Measurements from ENCODE around the gene PCDHGB3. TPM values are rescaled to one million over a fixed set of nuclear protein-coding genes. Genes with fewer than 3 reads are reported as not detected.

PCDHGB3 gene
- polyA plus RNA-seq, 1 donor from 2014 or later: not detected

DNA sequence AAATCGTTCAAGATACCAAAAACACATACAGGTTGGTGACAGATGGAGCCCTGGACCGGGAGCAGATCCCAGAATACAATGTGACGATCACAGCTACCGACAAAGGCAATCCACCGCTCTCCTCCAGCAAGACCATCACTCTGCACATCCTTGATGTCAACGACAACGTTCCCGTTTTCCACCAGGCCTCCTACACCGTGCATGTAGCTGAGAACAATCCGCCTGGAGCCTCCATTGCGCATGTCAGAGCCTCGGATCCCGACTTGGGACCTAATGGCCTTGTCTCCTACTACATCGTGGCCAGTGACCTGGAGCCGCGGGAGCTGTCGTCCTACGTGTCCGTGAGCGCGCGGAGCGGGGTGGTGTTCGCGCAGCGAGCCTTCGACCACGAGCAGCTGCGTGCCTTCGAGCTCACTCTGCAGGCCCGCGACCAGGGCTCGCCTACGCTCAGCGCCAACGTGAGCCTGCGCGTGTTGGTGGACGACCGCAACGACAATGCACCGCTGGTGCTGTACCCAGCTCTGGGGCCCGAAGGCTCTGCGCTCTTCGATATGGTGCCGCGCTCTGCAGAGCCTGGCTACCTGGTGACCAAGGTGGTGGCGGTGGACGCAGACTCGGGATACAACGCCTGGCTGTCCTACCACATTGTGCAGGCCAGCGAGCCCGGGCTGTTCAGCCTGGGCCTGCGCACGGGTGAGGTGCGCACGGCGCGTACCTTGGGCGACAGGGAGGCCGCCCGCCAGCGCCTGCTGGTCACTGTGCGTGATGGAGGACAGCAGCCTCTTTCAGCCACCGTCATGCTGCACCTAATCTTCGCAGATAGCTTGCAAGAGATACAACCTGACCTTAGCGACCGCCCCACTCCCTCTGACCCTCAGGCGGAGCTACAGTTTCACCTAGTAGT, 1.8 kb downstream of the PCDHGB3 start:
- Histone ChIP-seq H3F3A (ENCODE audit: insufficient read depth, low read length, poor library complexity, severe bottlenecking) (no peaks in the 10 kb centered on the region), H3K4me3 (ENCODE audit: low read length) (no peak overlapping the region), H3K27me3 (ENCODE audit: insufficient read depth, low read depth, low read length) (no peaks in the 10 kb centered on the region), H2AFZ (ENCODE audit: low read depth, low read length) (no peak overlapping the region), H3K4me2 (ENCODE audit: low read length) (no peak overlapping the region), H3K27ac (ENCODE audit: low read length) (no peak overlapping the region), H3K36me3 (ENCODE audit: insufficient read depth, low read length) (no peaks in the 10 kb centered on the region), H3K9ac (ENCODE audit: low read length) (no peak overlapping the region), H3K9me2 (ENCODE audit: insufficient read depth, low read length) (no peaks in the 10 kb centered on the region), H3K79me2 (replicated peaks; ENCODE audit: insufficient read depth, low read length) (no peaks in the 10 kb centered on the region), H3K9me3 (ENCODE audit: low read length) (peaks cover 35% of the 10 kb centered on the region), H4K20me1 (ENCODE audit: insufficient read depth) (no peaks in the 10 kb centered on the region)
- TF ChIP-seq RAD21 (conservative IDR thresholded peaks at IDR 0.05) (no peak), TAF1 (IDR thresholded peaks at IDR 0.05; ENCODE audit: low read depth) (no peak), POLR2AphosphoS5 (IDR thresholded peaks at IDR 0.05) (no peak), EZH2 (IDR thresholded peaks at IDR 0.05; ENCODE audit: borderline replicate concordance, insufficient read depth, low read length, poor library complexity, severe bottlenecking) (no peak), MXI1 (conservative IDR thresholded peaks at IDR 0.05; ENCODE audit: poor library complexity, severe bottlenecking) (no peak), EP300 (conservative IDR thresholded peaks at IDR 0.05; ENCODE audit: poor library complexity, severe bottlenecking) (no peak), SMC3 (conservative IDR thresholded peaks at IDR 0.05; ENCODE audit: poor library complexity) (no peak), REST (IDR thresholded peaks at IDR 0.05; ENCODE audit: borderline replicate concordance) (no peak)
- TF ChIP-seq, protein P1, sequence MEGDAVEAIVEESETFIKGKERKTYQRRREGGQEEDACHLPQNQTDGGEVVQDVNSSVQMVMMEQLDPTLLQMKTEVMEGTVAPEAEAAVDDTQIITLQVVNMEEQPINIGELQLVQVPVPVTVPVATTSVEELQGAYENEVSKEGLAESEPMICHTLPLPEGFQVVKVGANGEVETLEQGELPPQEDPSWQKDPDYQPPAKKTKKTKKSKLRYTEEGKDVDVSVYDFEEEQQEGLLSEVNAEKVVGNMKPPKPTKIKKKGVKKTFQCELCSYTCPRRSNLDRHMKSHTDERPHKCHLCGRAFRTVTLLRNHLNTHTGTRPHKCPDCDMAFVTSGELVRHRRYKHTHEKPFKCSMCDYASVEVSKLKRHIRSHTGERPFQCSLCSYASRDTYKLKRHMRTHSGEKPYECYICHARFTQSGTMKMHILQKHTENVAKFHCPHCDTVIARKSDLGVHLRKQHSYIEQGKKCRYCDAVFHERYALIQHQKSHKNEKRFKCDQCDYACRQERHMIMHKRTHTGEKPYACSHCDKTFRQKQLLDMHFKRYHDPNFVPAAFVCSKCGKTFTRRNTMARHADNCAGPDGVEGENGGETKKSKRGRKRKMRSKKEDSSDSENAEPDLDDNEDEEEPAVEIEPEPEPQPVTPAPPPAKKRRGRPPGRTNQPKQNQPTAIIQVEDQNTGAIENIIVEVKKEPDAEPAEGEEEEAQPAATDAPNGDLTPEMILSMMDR (IDR thresholded peaks at IDR 0.05; ENCODE audit: poor library complexity, severe bottlenecking): no peak

- no peaks in the 10 kb centered on the region for H4K20me1 ChIP-seq (ENCODE audit: insufficient read depth)
- no peaks in the 10 kb centered on the region for H3K36me3 ChIP-seq (ENCODE audit: insufficient read depth, low read length)
- no peak within 1 kb of the TSS for H3K27ac ChIP-seq (ENCODE audit: low read length)
- H3K79me2 ChIP-seq (replicated peaks; ENCODE audit: insufficient read depth, low read length): no peaks in the 10 kb centered on the region
- H3K4me3 ChIP-seq (ENCODE audit: low read length): no peak within 1 kb of the TSS
- H3K27me3 ChIP-seq (ENCODE audit: insufficient read depth, low read depth, low read length): no peaks in the 10 kb centered on the region
- no peak within 1 kb of the TSS for H3K4me2 ChIP-seq (ENCODE audit: low read length)
- H2AFZ ChIP-seq (ENCODE audit: low read depth, low read length): no peak within 1 kb of the TSS
- H3K9me3 ChIP-seq (ENCODE audit: low read length): peaks cover 35% of the 10 kb centered on the region
- TF ChIP-seq EZH2 (IDR thresholded peaks at IDR 0.05; ENCODE audit: borderline replicate concordance, insufficient read depth, low read length, poor library complexity, severe bottlenecking) (no peak), TAF1 (IDR thresholded peaks at IDR 0.05; ENCODE audit: low read depth) (no peak), RAD21 (conservative IDR thresholded peaks at IDR 0.05) (no peak), POLR2AphosphoS5 (IDR thresholded peaks at IDR 0.05) (no peak), EP300 (conservative IDR thresholded peaks at IDR 0.05; ENCODE audit: poor library complexity, severe bottlenecking) (no peak), REST (IDR thresholded peaks at IDR 0.05; ENCODE audit: borderline replicate concordance) (no peak), SMC3 (conservative IDR thresholded peaks at IDR 0.05; ENCODE audit: poor library complexity) (no peak), MXI1 (conservative IDR thresholded peaks at IDR 0.05; ENCODE audit: poor library complexity, severe bottlenecking) (no peak)
- TF ChIP-seq, protein P1 (IDR thresholded peaks at IDR 0.05; ENCODE audit: poor library complexity, severe bottlenecking): no peak
- H3K9me2 ChIP-seq (ENCODE audit: insufficient read depth, low read length): no peaks in the 10 kb centered on the region
- no peaks in the 10 kb centered on the region for H3F3A ChIP-seq (ENCODE audit: insufficient read depth, low read length, poor library complexity, severe bottlenecking)
- H3K9ac ChIP-seq (ENCODE audit: low read length): no peak within 1 kb of the TSS
Observed at GRCh38 chr5:141373673-141374317, 3.8 kb downstream of the PCDHGB3 start, which contains the start of gene PCDHGA6. PCDHGA6 (plus strand) TSS chr5:141373891; CDS start chr5:141374084, 193 bp downstream.

All from neural cell (in vitro differentiated cells).